Kidney tubule cell (primary cell): ENCODE measurements around the gene RFX5.
A peak's percentile ranks its signal among the peaks of the same experiment; 100 is the strongest.
"Not testable (repeated sequence)": the region's sequence is repeated elsewhere in the genome, so short reads cannot be mapped to it uniquely, and the experiment has no call there.

ENCODE experiments used
- DNase-seq: peaks from one replicate; pipeline ENCODE4 v3.0.0-alpha.2; 2018; ENCODE audit warnings: low spot score

The RFX5 gene

GRCh38 chr1:151346769-151347522, at the start of gene RFX5:
RFX5 (minus strand) TSS chr1:151347252; CDS start chr1:151346320, 932 bp downstream.
- peak; percentile 99 for DNase-seq

- not testable (repeated sequence) for DNase-seq
These were observed 49.2 kb upstream of the RFX5 start for GRCh38 chr1:151396265-151396664.

- DNase-seq: no peak
These were observed 46.5 kb upstream of the RFX5 start for GRCh38 chr1:151393583-151393982.

DNA sequence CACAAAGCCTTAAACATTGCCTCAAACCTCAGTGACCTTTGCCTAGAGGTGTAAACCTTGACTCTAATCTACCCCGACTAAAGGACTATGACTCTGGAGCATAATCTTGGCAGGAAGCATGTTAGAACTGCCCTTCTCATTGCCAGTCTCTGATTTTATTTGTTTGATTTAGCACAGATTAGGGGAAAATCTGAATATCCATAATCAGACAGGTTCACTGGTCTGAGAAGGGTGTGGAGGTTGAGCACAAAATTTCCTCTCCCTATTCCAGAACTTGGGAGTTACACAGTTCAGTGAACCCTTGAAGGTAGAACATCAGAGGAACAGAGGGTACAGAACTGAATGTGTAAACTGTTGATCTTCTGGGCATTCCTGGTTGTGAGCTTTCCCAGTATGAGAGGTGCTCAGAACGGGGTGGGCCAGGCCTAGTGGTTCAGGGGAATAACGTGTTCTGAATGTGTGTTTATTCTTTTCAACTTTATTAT, 44.1 kb upstream of the RFX5 start:
- DNase-seq: no peak

GRCh38 chr1:151390221-151391078, 43.4 kb upstream of the RFX5 start:
- DNase-seq: not testable (repeated sequence)

GRCh38 chr1:151386002-151386401, 39.0 kb upstream of the RFX5 start:
- DNase-seq: no peak

GRCh38 chr1:151384584-151384983, 37.5 kb upstream of the RFX5 start:
- no peak for DNase-seq

GRCh38 chr1:151377150-151377884, 30.3 kb upstream of the RFX5 start:
- DNase-seq: no peak

GRCh38 chr1:151373196-151373595, 26.1 kb upstream of the RFX5 start:
- DNase-seq: no peak

- DNase-seq: peak; percentile 45
These were observed 25.2 kb upstream of the RFX5 start, which contains the start of gene SELENBP1 for GRCh38 chr1:151372058-151372934. SELENBP1 (minus strand) TSS chr1:151372705; CDS start chr1:151372641, 64 bp downstream.

DNA sequence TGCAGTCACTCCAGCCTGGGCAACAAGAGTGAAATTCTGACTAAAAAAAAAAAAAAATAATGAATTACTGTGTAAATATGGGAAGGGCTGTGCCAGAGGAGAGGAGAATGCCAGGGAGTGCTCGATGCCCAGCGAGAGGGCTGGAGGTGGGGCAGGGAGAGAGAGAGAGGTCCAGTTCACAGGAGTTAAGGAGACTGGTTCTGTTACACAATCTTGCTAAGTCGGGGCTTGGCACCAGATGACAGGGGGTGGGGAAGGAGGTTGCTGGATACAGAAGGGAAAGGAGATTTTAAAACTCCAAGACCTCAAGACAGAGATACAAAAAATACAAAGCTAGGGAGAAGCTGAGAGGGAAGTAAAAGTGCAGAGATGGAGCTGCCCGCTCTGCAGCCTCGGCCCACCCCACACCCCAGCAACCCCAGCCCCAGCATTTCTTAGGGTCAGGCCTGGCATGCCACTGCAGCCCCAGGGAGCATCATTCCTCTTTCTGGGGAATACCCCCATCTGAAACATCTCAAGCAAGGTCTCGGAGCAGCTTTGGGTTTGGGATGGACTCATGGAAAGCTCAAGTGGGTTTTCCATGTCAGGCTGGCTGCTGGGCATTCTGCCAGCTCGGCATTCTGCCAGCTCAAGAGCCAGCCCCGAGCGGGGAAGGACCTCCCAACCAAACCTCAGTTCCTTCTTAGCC, 24.5 kb upstream of the RFX5 start:
- DNase-seq: peak; percentile 44

DNA sequence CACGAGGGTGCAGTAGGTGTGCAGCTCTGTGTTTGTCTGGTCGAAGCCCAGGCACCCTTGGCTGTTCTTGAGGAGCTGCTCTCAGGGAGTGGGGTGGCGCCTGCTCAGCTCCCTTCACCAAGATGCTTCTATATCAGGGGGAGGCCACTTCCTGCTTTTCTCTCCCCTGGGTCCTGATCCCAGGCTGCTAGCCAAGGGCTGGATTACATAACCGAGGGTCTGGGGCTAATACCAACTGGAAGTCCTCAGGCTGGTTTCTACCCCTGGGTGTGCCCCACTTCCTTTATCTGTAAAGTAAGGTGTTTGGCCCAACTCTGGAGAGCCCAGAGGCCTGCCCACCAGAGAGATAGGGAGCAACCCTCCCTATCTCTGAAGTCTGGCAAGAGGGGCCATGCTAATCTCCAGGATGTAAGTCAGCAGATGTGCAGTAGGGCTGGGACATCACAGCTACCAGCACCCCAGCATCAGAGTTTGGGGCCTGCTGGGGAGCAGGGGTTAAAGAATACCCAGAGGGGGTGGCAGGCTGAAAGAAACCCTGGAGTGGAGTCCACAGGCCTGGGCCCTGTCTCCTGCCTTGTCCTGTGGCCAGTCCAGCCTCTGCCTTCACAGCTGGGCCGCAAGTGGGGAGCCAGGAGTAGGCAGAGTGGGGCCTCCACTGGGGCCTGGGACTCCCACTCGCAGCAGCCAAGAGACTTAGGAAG, 23.3 kb upstream of the RFX5 start:
- no peak for DNase-seq

DNA sequence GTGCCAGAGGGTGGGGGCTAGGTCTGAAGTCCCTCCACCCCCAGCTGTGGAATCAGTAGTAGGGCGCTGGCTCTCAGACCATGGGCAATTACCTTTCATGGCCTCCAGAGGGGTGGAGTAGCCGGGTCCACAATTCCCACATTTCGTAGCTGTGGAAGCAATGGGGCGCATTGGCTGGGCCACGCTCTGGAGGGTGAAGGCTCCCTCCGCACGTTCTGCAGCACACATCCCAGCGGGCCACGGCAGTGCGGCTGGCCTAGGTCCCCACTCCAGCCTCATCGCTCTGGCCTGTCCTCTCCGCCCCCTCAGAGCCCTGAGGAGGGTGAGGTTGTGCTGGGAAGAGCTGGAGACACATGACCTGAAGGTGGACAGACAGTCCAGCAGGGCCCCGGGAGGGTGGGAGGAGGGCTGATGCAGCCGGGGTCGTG, 22.6 kb upstream of the RFX5 start:
- no peak for DNase-seq

DNA sequence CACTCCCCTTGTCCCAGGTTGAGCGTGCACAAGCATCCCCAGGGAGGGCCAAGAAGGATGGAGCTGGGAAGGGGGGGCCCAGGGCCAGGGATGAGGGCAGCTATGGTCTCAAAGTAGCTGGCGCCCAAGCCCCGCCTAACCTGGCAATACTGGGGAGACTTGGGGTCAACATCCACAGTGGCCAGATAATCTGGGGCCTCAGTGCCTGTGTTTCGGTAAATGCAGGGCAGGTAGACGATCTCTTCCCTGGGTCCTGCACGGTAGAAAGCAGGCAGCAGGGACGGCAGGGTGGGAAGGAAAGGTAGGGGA, 22.2 kb upstream of the RFX5 start:
- no peak for DNase-seq

DNA sequence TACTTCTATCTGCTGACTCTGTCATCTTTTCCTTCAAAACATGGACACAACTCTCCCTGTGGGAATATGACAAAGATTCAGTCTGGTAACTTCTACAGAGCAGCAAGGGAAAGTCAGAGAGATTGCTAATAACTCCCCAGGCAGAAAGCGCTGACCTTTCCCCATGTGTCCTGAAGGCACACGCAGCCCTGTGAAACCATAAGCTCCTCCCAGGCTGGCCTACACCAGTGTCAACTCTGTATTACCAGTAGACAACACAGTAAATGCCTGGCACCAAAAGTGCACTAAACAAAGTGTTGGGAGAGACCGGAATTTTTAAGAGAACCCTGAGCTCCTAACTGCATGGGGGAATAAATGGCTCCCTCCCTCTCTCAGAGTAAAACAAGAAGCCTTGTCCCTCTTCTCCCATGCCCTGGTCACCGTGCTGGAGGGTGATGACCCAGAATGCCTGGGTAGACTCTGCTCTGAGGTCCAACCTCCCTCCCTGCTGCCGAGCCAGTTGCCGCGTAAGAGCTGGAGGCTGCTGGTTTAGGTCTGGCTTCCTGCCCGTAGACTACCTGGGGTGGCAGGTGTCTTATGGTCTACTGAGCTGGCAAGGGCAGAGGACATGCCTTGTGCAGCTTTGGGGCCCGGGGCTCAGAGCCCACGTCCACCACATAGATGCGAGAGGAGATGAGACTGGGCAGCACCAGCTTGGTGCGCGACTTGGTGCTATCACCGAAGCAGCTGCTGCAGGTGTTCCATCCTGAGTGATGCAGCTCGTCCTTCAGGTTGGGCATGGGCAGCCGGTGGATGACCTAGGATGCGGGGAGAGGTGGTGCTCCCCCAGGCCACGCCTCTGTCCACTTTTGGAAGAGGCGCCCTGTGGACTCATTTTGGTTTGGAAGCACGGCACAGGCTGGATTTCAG, 21.6 kb upstream of the RFX5 start:
- DNase-seq: no peak

- DNase-seq: no peak
These were observed 20.8 kb upstream of the RFX5 start for GRCh38 chr1:151367658-151368392.

- no peak for DNase-seq
These were observed 17.9 kb upstream of the RFX5 start for GRCh38 chr1:151364996-151365395.
